ENCODE results near the gene ARRDC5. TPM values are rescaled to one million over a fixed set of nuclear protein-coding genes. Genes with fewer than 3 reads are reported as not detected.
A peak's percentile ranks its signal among the peaks of the same experiment; 100 is the strongest.

ARRDC5 gene
- total and polyA plus RNA-seq, 2 of the 13 experiments (the other 11 are each of a cell fraction or from before 2014, with no cell fraction given): not detected

DNA sequence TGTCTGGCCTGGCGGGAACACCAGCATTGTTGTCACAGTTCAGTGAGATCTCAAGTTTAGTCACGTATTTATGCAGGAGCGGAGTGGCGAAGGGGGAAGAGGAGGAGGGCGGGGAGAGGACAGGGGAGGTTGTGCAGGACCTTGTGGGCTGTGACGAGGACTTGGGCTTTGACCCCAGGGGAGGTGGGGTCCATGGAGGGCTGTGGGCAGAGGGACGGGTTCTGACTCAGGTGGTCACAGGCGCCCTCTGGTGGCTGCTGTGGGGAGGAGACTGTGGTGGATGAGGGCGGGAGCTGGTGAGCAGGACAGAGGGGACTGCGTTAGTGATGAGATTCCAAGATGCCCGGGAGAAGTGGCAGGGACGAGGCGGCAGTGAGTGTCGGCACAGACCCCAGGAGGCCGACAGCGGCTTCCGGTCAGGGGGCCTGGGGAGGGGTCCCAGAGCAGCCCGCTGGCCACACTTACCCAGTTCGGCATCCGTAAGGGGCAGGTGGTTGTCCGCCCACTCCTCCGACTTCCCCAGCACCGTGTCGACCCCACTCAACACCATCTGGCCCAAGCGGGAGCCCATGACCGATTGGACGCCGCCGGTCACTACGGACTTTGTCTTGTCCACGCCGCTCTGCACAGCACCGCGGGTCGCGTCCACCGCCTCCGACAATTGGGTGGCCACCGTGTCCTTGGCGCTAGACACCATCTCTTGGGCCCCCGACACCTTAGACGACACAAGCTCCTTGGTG, 51.0 kb downstream of the ARRDC5 start (continued):
- TF ChIP-seq ATF1 (CRISPR knock-in tag; IDR thresholded peaks at IDR 0.05): no peak
- no peak; the same call in 1 of the 2 replicates for TF ChIP-seq ZNF225 (CRISPR knock-in tag; IDR thresholded peaks at IDR 0.05)
- peak; percentile 60; the same call in 1 of the 3 replicates for TF ChIP-seq MXI1 (IDR thresholded peaks at IDR 0.05; ENCODE audit: borderline replicate concordance, low read depth, low read length)
- TF ChIP-seq ZNF224 (CRISPR knock-in tag; IDR thresholded peaks at IDR 0.05): no peak
- TF ChIP-seq CENPT (CRISPR knock-in tag; IDR thresholded peaks at IDR 0.05; ENCODE audit: low read depth): no peak
- TF ChIP-seq, protein P1, sequence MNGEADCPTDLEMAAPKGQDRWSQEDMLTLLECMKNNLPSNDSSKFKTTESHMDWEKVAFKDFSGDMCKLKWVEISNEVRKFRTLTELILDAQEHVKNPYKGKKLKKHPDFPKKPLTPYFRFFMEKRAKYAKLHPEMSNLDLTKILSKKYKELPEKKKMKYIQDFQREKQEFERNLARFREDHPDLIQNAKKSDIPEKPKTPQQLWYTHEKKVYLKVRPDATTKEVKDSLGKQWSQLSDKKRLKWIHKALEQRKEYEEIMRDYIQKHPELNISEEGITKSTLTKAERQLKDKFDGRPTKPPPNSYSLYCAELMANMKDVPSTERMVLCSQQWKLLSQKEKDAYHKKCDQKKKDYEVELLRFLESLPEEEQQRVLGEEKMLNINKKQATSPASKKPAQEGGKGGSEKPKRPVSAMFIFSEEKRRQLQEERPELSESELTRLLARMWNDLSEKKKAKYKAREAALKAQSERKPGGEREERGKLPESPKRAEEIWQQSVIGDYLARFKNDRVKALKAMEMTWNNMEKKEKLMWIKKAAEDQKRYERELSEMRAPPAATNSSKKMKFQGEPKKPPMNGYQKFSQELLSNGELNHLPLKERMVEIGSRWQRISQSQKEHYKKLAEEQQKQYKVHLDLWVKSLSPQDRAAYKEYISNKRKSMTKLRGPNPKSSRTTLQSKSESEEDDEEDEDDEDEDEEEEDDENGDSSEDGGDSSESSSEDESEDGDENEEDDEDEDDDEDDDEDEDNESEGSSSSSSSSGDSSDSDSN (CRISPR knock-in tag; IDR thresholded peaks at IDR 0.05): 0 out of 2 replicates have a peak, but pooled peaks have one; percentile 22
- TF ChIP-seq, protein P2, sequence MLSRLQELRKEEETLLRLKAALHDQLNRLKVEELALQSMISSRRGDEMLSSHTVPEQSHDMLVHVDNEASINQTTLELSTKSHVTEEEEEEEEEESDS (CRISPR knock-in tag; IDR thresholded peaks at IDR 0.05; ENCODE audit: borderline replicate concordance): no peak
- TF ChIP-seq, protein P3, sequence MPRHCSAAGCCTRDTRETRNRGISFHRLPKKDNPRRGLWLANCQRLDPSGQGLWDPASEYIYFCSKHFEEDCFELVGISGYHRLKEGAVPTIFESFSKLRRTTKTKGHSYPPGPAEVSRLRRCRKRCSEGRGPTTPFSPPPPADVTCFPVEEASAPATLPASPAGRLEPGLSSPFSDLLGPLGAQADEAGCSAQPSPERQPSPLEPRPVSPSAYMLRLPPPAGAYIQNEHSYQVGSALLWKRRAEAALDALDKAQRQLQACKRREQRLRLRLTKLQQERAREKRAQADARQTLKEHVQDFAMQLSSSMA (CRISPR knock-in tag; IDR thresholded peaks at IDR 0.05): no peak
- no peak for TF ChIP-seq ZNF337 (CRISPR knock-in tag; IDR thresholded peaks at IDR 0.05; ENCODE audit: borderline replicate concordance, low read depth)
- no peak for TF ChIP-seq TEAD2 (CRISPR knock-in tag; IDR thresholded peaks at IDR 0.05)
- no peak for TF ChIP-seq ZNF557 (CRISPR knock-in tag; IDR thresholded peaks at IDR 0.05)
- TF ChIP-seq, protein P4, sequence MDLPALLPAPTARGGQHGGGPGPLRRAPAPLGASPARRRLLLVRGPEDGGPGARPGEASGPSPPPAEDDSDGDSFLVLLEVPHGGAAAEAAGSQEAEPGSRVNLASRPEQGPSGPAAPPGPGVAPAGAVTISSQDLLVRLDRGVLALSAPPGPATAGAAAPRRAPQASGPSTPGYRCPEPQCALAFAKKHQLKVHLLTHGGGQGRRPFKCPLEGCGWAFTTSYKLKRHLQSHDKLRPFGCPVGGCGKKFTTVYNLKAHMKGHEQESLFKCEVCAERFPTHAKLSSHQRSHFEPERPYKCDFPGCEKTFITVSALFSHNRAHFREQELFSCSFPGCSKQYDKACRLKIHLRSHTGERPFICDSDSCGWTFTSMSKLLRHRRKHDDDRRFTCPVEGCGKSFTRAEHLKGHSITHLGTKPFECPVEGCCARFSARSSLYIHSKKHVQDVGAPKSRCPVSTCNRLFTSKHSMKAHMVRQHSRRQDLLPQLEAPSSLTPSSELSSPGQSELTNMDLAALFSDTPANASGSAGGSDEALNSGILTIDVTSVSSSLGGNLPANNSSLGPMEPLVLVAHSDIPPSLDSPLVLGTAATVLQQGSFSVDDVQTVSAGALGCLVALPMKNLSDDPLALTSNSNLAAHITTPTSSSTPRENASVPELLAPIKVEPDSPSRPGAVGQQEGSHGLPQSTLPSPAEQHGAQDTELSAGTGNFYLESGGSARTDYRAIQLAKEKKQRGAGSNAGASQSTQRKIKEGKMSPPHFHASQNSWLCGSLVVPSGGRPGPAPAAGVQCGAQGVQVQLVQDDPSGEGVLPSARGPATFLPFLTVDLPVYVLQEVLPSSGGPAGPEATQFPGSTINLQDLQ (CRISPR knock-in tag; IDR thresholded peaks at IDR 0.05): no peak
- TF ChIP-seq PHF8 (CRISPR knock-in tag; IDR thresholded peaks at IDR 0.05): no peak
- TF ChIP-seq, protein P5, sequence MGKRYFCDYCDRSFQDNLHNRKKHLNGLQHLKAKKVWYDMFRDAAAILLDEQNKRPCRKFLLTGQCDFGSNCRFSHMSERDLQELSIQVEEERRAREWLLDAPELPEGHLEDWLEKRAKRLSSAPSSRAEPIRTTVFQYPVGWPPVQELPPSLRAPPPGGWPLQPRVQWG (CRISPR knock-in tag; IDR thresholded peaks at IDR 0.05; ENCODE audit: borderline replicate concordance, low read depth): no peak
- TF ChIP-seq, protein P6, sequence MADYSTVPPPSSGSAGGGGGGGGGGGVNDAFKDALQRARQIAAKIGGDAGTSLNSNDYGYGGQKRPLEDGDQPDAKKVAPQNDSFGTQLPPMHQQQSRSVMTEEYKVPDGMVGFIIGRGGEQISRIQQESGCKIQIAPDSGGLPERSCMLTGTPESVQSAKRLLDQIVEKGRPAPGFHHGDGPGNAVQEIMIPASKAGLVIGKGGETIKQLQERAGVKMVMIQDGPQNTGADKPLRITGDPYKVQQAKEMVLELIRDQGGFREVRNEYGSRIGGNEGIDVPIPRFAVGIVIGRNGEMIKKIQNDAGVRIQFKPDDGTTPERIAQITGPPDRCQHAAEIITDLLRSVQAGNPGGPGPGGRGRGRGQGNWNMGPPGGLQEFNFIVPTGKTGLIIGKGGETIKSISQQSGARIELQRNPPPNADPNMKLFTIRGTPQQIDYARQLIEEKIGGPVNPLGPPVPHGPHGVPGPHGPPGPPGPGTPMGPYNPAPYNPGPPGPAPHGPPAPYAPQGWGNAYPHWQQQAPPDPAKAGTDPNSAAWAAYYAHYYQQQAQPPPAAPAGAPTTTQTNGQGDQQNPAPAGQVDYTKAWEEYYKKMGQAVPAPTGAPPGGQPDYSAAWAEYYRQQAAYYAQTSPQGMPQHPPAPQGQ (CRISPR knock-in tag; IDR thresholded peaks at IDR 0.05; ENCODE audit: borderline replicate concordance): no peak
- TF ChIP-seq TCF12 (IDR thresholded peaks at IDR 0.05): no peak
- TF ChIP-seq TCF12 (CRISPR knock-in tag; IDR thresholded peaks at IDR 0.05): no peak
- peak; percentile 91 for TF ChIP-seq ZSCAN25 (CRISPR knock-in tag; IDR thresholded peaks at IDR 0.05)
